GM15510 (cell line): ENCODE data around the gene ZNRF2.

Experiments used
- POLR2A ChIP-seq: IDR thresholded peaks from 3 replicates; pipeline ENCODE4 v1.6.1; 2011; ENCODE audit warnings: borderline replicate concordance; ENCODE audit not compliant: insufficient read length; ENCODE audit errors: extremely low read depth

Gene ZNRF2

DNA sequence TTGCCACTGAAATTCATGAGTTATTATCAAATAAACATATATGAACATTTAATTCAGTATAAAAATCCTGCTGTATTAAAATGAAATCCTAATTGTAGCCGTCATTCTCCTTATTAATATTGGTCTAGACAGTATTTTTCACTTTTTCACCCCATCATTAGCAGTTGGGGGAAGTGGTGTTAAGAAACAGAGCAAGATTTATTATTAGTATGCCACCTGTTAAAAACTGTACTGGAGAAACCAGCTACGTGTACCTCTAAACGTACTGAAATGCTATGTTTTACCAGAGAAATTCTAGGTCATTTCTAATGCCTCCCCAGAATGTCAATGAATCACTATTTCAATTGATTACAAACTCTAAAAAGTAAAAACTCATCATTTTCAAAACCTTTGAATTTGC, 9.8 kb upstream of the ZNRF2 start:
- TF ChIP-seq POLR2A = no peak

GRCh38 chr7:30276203-30276900, 8.0 kb upstream of the ZNRF2 start:
- TF ChIP-seq POLR2A = no peak

- TF ChIP-seq POLR2A = no peak
These were observed 6.0 kb upstream of the ZNRF2 start for GRCh38 chr7:30278376-30278775.

- TF ChIP-seq POLR2A = no peak
These were observed 5.3 kb upstream of the ZNRF2 start for GRCh38 chr7:30278849-30279652.

- no peak for TF ChIP-seq POLR2A
These were observed 4.8 kb upstream of the ZNRF2 start for GRCh38 chr7:30279653-30279904.

- no peak for TF ChIP-seq POLR2A
These were observed 3.8 kb upstream of the ZNRF2 start for GRCh38 chr7:30280631-30281030.

- no peak for TF ChIP-seq POLR2A
These were observed 3.1 kb upstream of the ZNRF2 start for GRCh38 chr7:30281263-30281662.

GRCh38 chr7:30281791-30282190, 2.6 kb upstream of the ZNRF2 start:
- no peak for TF ChIP-seq POLR2A

- no peak for TF ChIP-seq POLR2A
These were observed 1.7 kb upstream of the ZNRF2 start for GRCh38 chr7:30282735-30283134.

DNA sequence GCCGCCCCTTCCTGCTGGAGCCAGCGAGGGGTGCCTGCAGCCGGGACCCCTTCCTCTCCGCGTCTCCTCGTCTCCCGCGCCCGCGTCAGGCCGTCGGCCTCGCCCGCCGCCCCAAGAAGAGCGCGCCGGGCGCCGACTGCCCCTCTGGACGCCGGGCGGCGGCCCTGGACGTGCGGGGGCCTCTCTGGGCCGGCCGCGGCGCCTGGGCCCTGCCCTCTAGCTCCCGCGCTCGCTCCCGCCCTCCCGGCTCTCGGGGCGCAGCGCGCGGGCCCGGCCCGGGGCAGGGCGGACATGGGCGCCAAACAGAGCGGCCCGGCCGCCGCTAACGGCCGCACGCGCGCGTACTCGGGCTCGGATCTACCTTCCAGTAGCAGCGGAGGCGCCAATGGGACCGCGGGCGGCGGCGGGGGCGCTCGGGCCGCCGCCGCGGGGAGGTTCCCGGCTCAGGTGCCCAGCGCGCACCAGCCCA, 704 bp downstream of the ZNRF2 start:
- TF ChIP-seq POLR2A = no peak

DNA sequence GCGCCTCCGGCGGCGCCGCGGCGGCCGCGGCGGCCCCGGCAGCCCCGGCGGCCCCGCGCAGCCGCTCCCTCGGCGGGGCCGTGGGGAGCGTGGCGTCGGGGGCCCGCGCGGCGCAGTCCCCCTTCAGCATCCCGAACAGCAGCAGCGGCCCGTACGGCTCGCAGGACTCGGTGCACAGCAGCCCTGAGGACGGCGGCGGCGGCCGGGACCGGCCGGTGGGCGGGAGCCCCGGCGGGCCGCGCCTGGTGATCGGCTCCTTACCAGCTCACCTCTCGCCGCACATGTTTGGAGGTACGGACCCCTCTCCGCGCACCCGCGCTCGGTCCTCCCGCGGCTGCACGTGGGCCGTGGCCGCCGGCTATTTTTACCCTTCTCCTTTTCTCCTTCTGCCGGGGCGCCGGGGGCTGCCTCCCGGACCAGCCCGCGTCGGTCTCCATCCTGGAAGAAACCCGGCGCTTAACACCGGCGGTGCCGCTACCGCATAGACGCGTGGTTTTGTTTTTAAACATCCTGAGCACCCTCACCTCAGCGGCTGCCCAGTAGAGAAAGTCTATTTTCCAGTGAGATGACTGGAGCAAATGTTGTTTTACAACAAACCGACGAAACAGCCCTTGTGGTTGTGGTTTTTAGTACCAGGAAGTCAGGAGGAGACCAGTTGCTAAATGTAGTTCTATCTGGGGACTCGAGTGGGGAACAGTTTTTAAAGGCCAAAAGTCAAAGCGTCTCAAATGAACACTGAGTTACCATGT, 1.3 kb downstream of the ZNRF2 start:
- peak; percentile 25 for TF ChIP-seq POLR2A

GRCh38 chr7:30286749-30287148, 2.4 kb downstream of the ZNRF2 start:
- TF ChIP-seq POLR2A = no peak

GRCh38 chr7:30301751-30302150, 17.4 kb downstream of the ZNRF2 start:
- no peak for TF ChIP-seq POLR2A

GRCh38 chr7:30302656-30303311, 18.4 kb downstream of the ZNRF2 start:
- TF ChIP-seq POLR2A = no peak
